HCT116 (cell line): ENCODE results near the gene VWC2L. TPM values are rescaled to one million over a fixed set of nuclear protein-coding genes. Genes with fewer than 3 reads are reported as not detected.

Source experiments
- ATAC-seq: fragments of 200-7000 bp; cut with Tn5 transposase; 2 replicates; pipeline ENCODE4 v1.9.1; 2020; ENCODE audit warnings: mild to moderate bottlenecking, moderate library complexity
- BruUV-seq: library from RNA; stranded (reverse); fragments of 400-500 nt; replicated peaks from 2 replicates; lab custom pipeline; 2021; lab: Mats Ljungman, UMichigan
- CTCF ChIA-PET: fragments of 300-600 bp; sonication (Branson Sonifier 250); formaldehyde crosslinking; loops from one replicate; lab custom pipeline; 2021; ENCODE audit warnings: antibody characterized with exemption; lab: Charles Lee
- POLR2A ChIA-PET: fragments of 300-600, 350-600 bp; sonication (Branson Sonifier 250); formaldehyde crosslinking; loops from one replicate; lab custom pipeline; 2021; ENCODE audit warnings: antibody characterized with exemption; lab: Charles Lee
- RAD21 ChIA-PET, 2 experiments: fragments of 300-600 bp; sonication (Branson Sonifier 250); formaldehyde crosslinking; loops; one replicate each; lab custom pipeline; 2023; ENCODE audit warnings: low total read pairs in 2 of 2; ENCODE audit not compliant: uncharacterized antibody in 2 of 2, unreplicated experiment in 2 of 2, low non-redundant PET in 1 of 2; lab: Charles Lee
- DNase-seq: peaks from one replicate; pipeline ENCODE4 v3.0.0-alpha.2; 2010; ENCODE audit warnings: low read depth, low spot score
- H2AFZ ChIP-seq: fragments of 200-600 bp; shearing (Covaris generic), sonication (generic); 2 replicates; pipeline ENCODE4 v1.6.1; 2017; ENCODE audit warnings: low read depth, mixed run types, mixed read lengths, antibody characterized with exemption, low read length; ENCODE audit not compliant: poor library complexity, severe bottlenecking
- H3K27ac ChIP-seq: 2 replicates; pipeline ENCODE4 v1.5.1; 2012; ENCODE audit warnings: low read depth, low read length
- H3K27me3 ChIP-seq: fragments of 200-600 bp; sonication (generic); 2 replicates; pipeline ENCODE4 v1.6.1; 2016; ENCODE audit warnings: mixed run types, low read length, mixed read lengths; ENCODE audit not compliant: insufficient read depth
- H3K36me3 ChIP-seq, 2 experiments: fragments of 200-500 bp in 1 of 2; fragments of 200-600 bp in 1 of 2; sonication (Bioruptor generic) in 1 of 2; sonication (generic) in 1 of 2; 2 replicates each; pipeline versions ENCODE4 v1.5.1 to v1.6.1; 2014 to 2016; ENCODE audit warnings: low read length in 2 of 2, inconsistent platforms in 1 of 2, mixed read lengths in 1 of 2, mixed run types in 1 of 2; ENCODE audit not compliant: insufficient read depth in 2 of 2, control insufficient read depth in 1 of 2
- H3K4me1 ChIP-seq, 2 experiments: fragments of 200-600 bp in 1 of 2; sonication (generic) in 1 of 2; 2 replicates each; pipeline versions ENCODE4 v1.5.1 to v1.6.1; 2012 to 2017; ENCODE audit warnings: low read length in 2 of 2, inconsistent platforms in 1 of 2, mild to moderate bottlenecking in 1 of 2, mixed read lengths in 1 of 2, mixed run types in 1 of 2, moderate library complexity in 1 of 2; ENCODE audit not compliant: insufficient read depth in 2 of 2, control insufficient read depth in 1 of 2
- H3K4me2 ChIP-seq: fragments of 200-600 bp; sonication (generic); 2 replicates; pipeline ENCODE4 v1.6.1; 2017; ENCODE audit warnings: mixed run types, low read length, mixed read lengths
- H3K4me3 ChIP-seq, 2 experiments: fragments of 200-600 bp in 1 of 2; sonication (generic) in 1 of 2; replicated peaks in 1 of 2; 2 replicates each; pipeline ENCODE4 v1.5.1; 2011 to 2016; ENCODE audit warnings: low read length in 2 of 2, control low read depth in 1 of 2, low read depth in 1 of 2, mild to moderate bottlenecking in 1 of 2, mixed read lengths in 1 of 2, mixed run types in 1 of 2
- H3K79me2 ChIP-seq: fragments of 200-600 bp; sonication (generic); 2 replicates; pipeline ENCODE4 v1.6.1; 2017; ENCODE audit warnings: mild to moderate bottlenecking, mixed run types, low read length, moderate library complexity, mixed read lengths; ENCODE audit not compliant: insufficient read depth
- H3K9ac ChIP-seq: fragments of 200-600 bp; sonication (generic); 2 replicates; pipeline ENCODE4 v1.6.1; 2016; ENCODE audit warnings: low read length, mixed read lengths
- H3K9me2 ChIP-seq: fragments of 200-600 bp; sonication (generic), shearing (Covaris generic); 2 replicates; pipeline ENCODE4 v1.6.1; 2017; ENCODE audit warnings: mixed run types, mild to moderate bottlenecking, moderate library complexity; ENCODE audit not compliant: insufficient read depth
- H3K9me3 ChIP-seq, 2 experiments: fragments of 200-500 bp in 1 of 2; fragments of 200-600 bp in 1 of 2; sonication (Bioruptor generic) in 1 of 2; sonication (generic) in 1 of 2; 2 replicates each; pipeline ENCODE4 v1.6.1; 2014 to 2017; ENCODE audit warnings: low read length in 2 of 2, mixed read lengths in 2 of 2, inconsistent platforms in 1 of 2, low read depth in 1 of 2, mild to moderate bottlenecking in 1 of 2, mixed run types in 1 of 2, moderate library complexity in 1 of 2; ENCODE audit not compliant: control insufficient read depth in 1 of 2, insufficient read depth in 1 of 2
- H4K20me1 ChIP-seq: fragments of 200-600 bp; sonication (generic), shearing (Covaris generic); 2 replicates; pipeline ENCODE4 v1.6.1; 2017; ENCODE audit warnings: mixed run types, mild to moderate bottlenecking, moderate library complexity; ENCODE audit not compliant: insufficient read depth
- ATF3 ChIP-seq: IDR thresholded peaks from 2 replicates; pipeline ENCODE4 v1.6.1; 2012
- CBX3 ChIP-seq: IDR thresholded peaks from 2 replicates; pipeline ENCODE4 v1.6.1; 2012; ENCODE audit warnings: low read depth
- CEBPB ChIP-seq: IDR thresholded peaks from 2 replicates; pipeline ENCODE4 v1.6.1; 2012; ENCODE audit warnings: low read depth
- EGR1 ChIP-seq: IDR thresholded peaks from 2 replicates; pipeline ENCODE4 v1.6.1; 2012; ENCODE audit warnings: low read depth
- EZH2 ChIP-seq: fragments of 200-600 bp; sonication (generic); IDR thresholded peaks from 2 replicates; pipeline ENCODE4 v1.6.1; 2017; ENCODE audit warnings: antibody characterized with exemption, mixed run types
- EZH2phosphoT487 ChIP-seq: fragments of 200-600 bp; IDR thresholded peaks from 2 replicates; pipeline ENCODE4 v1.6.1; 2018; ENCODE audit warnings: antibody characterized with exemption, borderline replicate concordance
- JUND ChIP-seq: IDR thresholded peaks from 2 replicates; pipeline ENCODE4 v1.6.1; 2012
- POLR2A ChIP-seq: IDR thresholded peaks from 2 replicates; pipeline ENCODE4 v1.7.0; 2011; ENCODE audit warnings: borderline replicate concordance; ENCODE audit not compliant: insufficient read depth, insufficient read length; ENCODE audit errors: extremely low read depth
- POLR2AphosphoS5 ChIP-seq: IDR thresholded peaks from 2 replicates; pipeline ENCODE4 v1.6.1; 2011; ENCODE audit warnings: mild to moderate bottlenecking, low read depth, low read length, moderate library complexity
- RAD21 ChIP-seq: IDR thresholded peaks from 2 replicates; pipeline ENCODE4 v1.6.1; 2012; ENCODE audit warnings: low read depth, mild to moderate bottlenecking
- SIN3A ChIP-seq: IDR thresholded peaks from 2 replicates; pipeline ENCODE4 v1.6.1; 2012; ENCODE audit warnings: low read depth
- SP1 ChIP-seq: IDR thresholded peaks from 2 replicates; pipeline ENCODE4 v1.6.1; 2012; ENCODE audit warnings: low read depth
- SRF ChIP-seq: IDR thresholded peaks from 2 replicates; pipeline ENCODE4 v1.6.1; 2012; ENCODE audit warnings: low read depth
- TCF7L2 ChIP-seq: IDR thresholded peaks from 2 replicates; pipeline ENCODE4 v1.7.0; 2011; ENCODE audit warnings: borderline replicate concordance, inconsistent platforms; ENCODE audit not compliant: insufficient read depth, insufficient read length; ENCODE audit errors: extremely low read depth
- YY1 ChIP-seq: IDR thresholded peaks from 2 replicates; pipeline ENCODE4 v1.6.1; 2011; ENCODE audit warnings: low read length, low read depth, moderate library complexity, mild to moderate bottlenecking; ENCODE audit not compliant: insufficient replicate concordance; ENCODE audit errors: extremely low read depth
- ZFX ChIP-seq: fragments of 450-650 bp; IDR thresholded peaks from 2 replicates; pipeline ENCODE4 v1.6.1; 2017
- ZNF274 ChIP-seq: fragments of 200-500 bp; sonication (Bioruptor generic); IDR thresholded peaks from 2 replicates; pipeline ENCODE4 v1.6.1; 2014; ENCODE audit warnings: mild to moderate bottlenecking, low read depth, low read length, inconsistent platforms
- intact Hi-C: fragments of 100-400 bp; cut with micrococcal nuclease; formaldehyde crosslinking; loops from 2 replicates; pipeline ENCODE4 v1.10.0; 2022
- total RNA-seq: library from RNA; stranded (reverse); gene quantifications from one replicate; pipeline ENCODE4 v1.2.1, GENCODE V29; 2021; ENCODE audit not compliant: unreplicated experiment
- TF ChIP-seq, protein P1 (sequence below): IDR thresholded peaks from 2 replicates; pipeline ENCODE4 v1.6.1; 2012
- TF ChIP-seq, protein P2 (sequence below), 3 experiments: fragments of 200-600 bp in 1 of 3; sonication (generic) in 1 of 3; IDR thresholded peaks in 2 of 3; conservative IDR thresholded peaks in 1 of 3; 2 replicates each; pipeline ENCODE4 v1.5.1; 2012 to 2017; ENCODE audit warnings: low read depth in 2 of 3, low read length in 2 of 3, antibody characterized with exemption in 1 of 3, borderline replicate concordance in 1 of 3, control low read depth in 1 of 3, mild to moderate bottlenecking in 1 of 3, mixed read lengths in 1 of 3, mixed run types in 1 of 3, moderate library complexity in 1 of 3; ENCODE audit not compliant: insufficient read depth in 1 of 3
- TF ChIP-seq, protein P3 (sequence below): IDR thresholded peaks from 2 replicates; pipeline ENCODE4 v1.6.1; 2011; ENCODE audit warnings: mild to moderate bottlenecking, low read length, moderate library complexity; ENCODE audit not compliant: insufficient replicate concordance; ENCODE audit errors: extremely low read depth

The VWC2L gene
- total RNA-seq, 1 experiment from 2014 or later, result not detected

GRCh38 chr2:214529514-214529913 lies 118.7 kb downstream of the VWC2L start:
- Histone ChIP-seq H3K27ac (no peak overlapping the region), H3K36me3 (no peaks in the 10 kb centered on the region), H2AFZ (no peak overlapping the region), H3K9ac (no peak overlapping the region), H3K9me2 (no peaks in the 10 kb centered on the region), H4K20me1 (no peaks in the 10 kb centered on the region), H3K9me3 (no peaks in the 10 kb centered on the region), H3K4me3 (no peak overlapping the region), H3K4me1 (no peaks in the 10 kb centered on the region), H3K27me3 (no peaks in the 10 kb centered on the region), H3K79me2 (no peaks in the 10 kb centered on the region), H3K4me2 (no peak overlapping the region)
- ATAC-seq (no peak), DNase-seq (no peak)
- BruUV-seq, result no TSS peak
- intact Hi-C loops, result no loop called here
- ChIA-PET POLR2A (no interaction called here), CTCF (no interaction called here), RAD21 (no interaction called here)
- TF ChIP-seq POLR2A (no peak), ZNF274 (no peak), JUND (no peak), ZFX (no peak), EZH2 (no peak), EZH2phosphoT487 (no peak), TCF7L2 (no peak), YY1 (no peak), CEBPB (no peak), EGR1 (no peak), SP1 (no peak), SRF (no peak), POLR2AphosphoS5 (no peak), RAD21 (no peak), ATF3 (no peak), CBX3 (no peak), SIN3A (no peak)
- TF ChIP-seq, protein P1, sequence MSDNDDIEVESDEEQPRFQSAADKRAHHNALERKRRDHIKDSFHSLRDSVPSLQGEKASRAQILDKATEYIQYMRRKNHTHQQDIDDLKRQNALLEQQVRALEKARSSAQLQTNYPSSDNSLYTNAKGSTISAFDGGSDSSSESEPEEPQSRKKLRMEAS, result no peak
- TF ChIP-seq, protein P2, sequence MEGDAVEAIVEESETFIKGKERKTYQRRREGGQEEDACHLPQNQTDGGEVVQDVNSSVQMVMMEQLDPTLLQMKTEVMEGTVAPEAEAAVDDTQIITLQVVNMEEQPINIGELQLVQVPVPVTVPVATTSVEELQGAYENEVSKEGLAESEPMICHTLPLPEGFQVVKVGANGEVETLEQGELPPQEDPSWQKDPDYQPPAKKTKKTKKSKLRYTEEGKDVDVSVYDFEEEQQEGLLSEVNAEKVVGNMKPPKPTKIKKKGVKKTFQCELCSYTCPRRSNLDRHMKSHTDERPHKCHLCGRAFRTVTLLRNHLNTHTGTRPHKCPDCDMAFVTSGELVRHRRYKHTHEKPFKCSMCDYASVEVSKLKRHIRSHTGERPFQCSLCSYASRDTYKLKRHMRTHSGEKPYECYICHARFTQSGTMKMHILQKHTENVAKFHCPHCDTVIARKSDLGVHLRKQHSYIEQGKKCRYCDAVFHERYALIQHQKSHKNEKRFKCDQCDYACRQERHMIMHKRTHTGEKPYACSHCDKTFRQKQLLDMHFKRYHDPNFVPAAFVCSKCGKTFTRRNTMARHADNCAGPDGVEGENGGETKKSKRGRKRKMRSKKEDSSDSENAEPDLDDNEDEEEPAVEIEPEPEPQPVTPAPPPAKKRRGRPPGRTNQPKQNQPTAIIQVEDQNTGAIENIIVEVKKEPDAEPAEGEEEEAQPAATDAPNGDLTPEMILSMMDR (IDR thresholded peaks at IDR 0.05 in 2 of 3, conservative IDR thresholded peaks at IDR 0.05 in 1 of 3; ENCODE audit: borderline replicate concordance in 1 of 3, insufficient read depth in 1 of 3, low read depth in 2 of 3, low read length in 2 of 3), result no peak
- TF ChIP-seq, protein P3, sequence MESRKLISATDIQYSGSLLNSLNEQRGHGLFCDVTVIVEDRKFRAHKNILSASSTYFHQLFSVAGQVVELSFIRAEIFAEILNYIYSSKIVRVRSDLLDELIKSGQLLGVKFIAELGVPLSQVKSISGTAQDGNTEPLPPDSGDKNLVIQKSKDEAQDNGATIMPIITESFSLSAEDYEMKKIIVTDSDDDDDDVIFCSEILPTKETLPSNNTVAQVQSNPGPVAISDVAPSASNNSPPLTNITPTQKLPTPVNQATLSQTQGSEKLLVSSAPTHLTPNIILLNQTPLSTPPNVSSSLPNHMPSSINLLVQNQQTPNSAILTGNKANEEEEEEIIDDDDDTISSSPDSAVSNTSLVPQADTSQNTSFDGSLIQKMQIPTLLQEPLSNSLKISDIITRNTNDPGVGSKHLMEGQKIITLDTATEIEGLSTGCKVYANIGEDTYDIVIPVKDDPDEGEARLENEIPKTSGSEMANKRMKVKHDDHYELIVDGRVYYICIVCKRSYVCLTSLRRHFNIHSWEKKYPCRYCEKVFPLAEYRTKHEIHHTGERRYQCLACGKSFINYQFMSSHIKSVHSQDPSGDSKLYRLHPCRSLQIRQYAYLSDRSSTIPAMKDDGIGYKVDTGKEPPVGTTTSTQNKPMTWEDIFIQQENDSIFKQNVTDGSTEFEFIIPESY, result no peak
